GM12892 (cell line): ENCODE measurements around the gene RACGAP1.

Experiments used
- POLR2AphosphoS5 ChIP-seq: IDR thresholded peaks from 2 replicates; pipeline ENCODE4 v1.6.1; 2011; ENCODE audit warnings: low read depth, low read length, control low read depth
- TAF1 ChIP-seq: IDR thresholded peaks from 2 replicates; pipeline ENCODE4 v1.6.1; 2011; ENCODE audit warnings: low read depth, mild to moderate bottlenecking, control low read depth, low read length, borderline replicate concordance

GRCh38 chr12:49957570-49957967, 67.7 kb downstream of the RACGAP1 start:
- TF ChIP-seq POLR2AphosphoS5 (no peak), TAF1 (no peak)
